ENCODE results near the gene OR7C1. TPM values are rescaled to one million over a fixed set of nuclear protein-coding genes. Genes with fewer than 3 reads are reported as not detected.

Gene OR7C1
- total RNA-seq, 1 experiment from 2014 or later, result not detected

DNA sequence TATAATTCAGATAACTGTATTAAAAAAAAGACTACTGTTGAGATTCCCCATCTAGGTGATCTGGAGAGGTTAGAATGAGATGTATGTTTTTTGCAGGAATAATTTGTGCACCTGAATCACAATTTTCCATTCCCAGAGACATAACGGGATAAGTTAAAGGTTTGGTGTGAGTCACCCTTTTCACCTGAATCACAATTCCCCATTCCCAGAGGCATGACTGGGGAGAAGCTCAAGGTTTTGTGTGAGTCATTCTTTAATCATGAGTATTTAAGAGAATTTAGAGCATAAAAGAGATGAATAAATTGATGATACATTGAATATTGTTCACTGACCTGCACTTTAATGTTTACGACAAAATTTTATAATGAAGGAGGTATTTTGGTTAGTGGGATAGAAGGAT is 9.0 kb downstream of the OR7C1 start:
- H3K4me3 Mint-ChIP-seq, result no peak overlapping the region
- H3K27ac Mint-ChIP-seq, result no peak overlapping the region
- no peaks in the 10 kb centered on the region for H3K4me1 Mint-ChIP-seq
- ChIA-PET POLR2A (no interaction called here), CTCF (no interaction called here)
- ATAC-seq, result no peak
- 0 out of 2 replicates have a peak, but pooled peaks cover 2% of the 10 kb centered on the region for H3K36me3 Mint-ChIP-seq
- peaks cover 15% of the 10 kb centered on the region for H3K27me3 Mint-ChIP-seq (ENCODE audit: low read depth)
- DNase-seq (ENCODE audit: low spot score), result no peak
- TF ChIP-seq MXD4 (CRISPR knock-in tag; IDR thresholded peaks at IDR 0.05; ENCODE audit: borderline replicate concordance) (no peak), MLX (CRISPR knock-in tag; IDR thresholded peaks at IDR 0.05) (no peak), ZNF671 (CRISPR knock-in tag; IDR thresholded peaks at IDR 0.05) (no peak), ATF3 (CRISPR knock-in tag; conservative IDR thresholded peaks at IDR 0.05) (no peak), ZNF219 (CRISPR knock-in tag; IDR thresholded peaks at IDR 0.05; ENCODE audit: borderline replicate concordance) (no peak), ZNF138 (CRISPR knock-in tag; conservative IDR thresholded peaks at IDR 0.05) (no peak), E2F5 (CRISPR knock-in tag; IDR thresholded peaks at IDR 0.05) (no peak), NR3C1 (CRISPR knock-in tag; conservative IDR thresholded peaks at IDR 0.05; ENCODE audit: low read depth) (no peak), TP53 (CRISPR knock-in tag; IDR thresholded peaks at IDR 0.05) (no peak), ZNF121 (CRISPR knock-in tag; IDR thresholded peaks at IDR 0.05) (no peak), ATF1 (CRISPR knock-in tag; IDR thresholded peaks at IDR 0.05) (no peak), ZNF425 (CRISPR knock-in tag; conservative IDR thresholded peaks at IDR 0.05) (no peak), ZNF396 (CRISPR knock-in tag; IDR thresholded peaks at IDR 0.05; ENCODE audit: borderline replicate concordance) (no peak), ZNF317 (CRISPR knock-in tag; IDR thresholded peaks at IDR 0.05; ENCODE audit: borderline replicate concordance, low read depth) (no peak), SP1 (CRISPR knock-in tag; conservative IDR thresholded peaks at IDR 0.05) (no peak)
- TF ChIP-seq, protein P1, sequence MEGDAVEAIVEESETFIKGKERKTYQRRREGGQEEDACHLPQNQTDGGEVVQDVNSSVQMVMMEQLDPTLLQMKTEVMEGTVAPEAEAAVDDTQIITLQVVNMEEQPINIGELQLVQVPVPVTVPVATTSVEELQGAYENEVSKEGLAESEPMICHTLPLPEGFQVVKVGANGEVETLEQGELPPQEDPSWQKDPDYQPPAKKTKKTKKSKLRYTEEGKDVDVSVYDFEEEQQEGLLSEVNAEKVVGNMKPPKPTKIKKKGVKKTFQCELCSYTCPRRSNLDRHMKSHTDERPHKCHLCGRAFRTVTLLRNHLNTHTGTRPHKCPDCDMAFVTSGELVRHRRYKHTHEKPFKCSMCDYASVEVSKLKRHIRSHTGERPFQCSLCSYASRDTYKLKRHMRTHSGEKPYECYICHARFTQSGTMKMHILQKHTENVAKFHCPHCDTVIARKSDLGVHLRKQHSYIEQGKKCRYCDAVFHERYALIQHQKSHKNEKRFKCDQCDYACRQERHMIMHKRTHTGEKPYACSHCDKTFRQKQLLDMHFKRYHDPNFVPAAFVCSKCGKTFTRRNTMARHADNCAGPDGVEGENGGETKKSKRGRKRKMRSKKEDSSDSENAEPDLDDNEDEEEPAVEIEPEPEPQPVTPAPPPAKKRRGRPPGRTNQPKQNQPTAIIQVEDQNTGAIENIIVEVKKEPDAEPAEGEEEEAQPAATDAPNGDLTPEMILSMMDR (IDR thresholded peaks at IDR 0.05), result no peak
- TF ChIP-seq, protein P2, sequence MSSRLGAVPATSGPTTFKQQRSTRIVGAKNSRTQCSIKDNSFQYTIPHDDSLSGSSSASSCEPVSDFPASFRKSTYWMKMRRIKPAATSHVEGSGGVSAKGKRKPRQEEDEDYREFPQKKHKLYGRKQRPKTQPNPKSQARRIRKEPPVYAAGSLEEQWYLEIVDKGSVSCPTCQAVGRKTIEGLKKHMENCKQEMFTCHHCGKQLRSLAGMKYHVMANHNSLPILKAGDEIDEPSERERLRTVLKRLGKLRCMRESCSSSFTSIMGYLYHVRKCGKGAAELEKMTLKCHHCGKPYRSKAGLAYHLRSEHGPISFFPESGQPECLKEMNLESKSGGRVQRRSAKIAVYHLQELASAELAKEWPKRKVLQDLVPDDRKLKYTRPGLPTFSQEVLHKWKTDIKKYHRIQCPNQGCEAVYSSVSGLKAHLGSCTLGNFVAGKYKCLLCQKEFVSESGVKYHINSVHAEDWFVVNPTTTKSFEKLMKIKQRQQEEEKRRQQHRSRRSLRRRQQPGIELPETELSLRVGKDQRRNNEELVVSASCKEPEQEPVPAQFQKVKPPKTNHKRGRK (CRISPR knock-in tag; IDR thresholded peaks at IDR 0.05; ENCODE audit: borderline replicate concordance), result no peak
- TF ChIP-seq, protein P3, sequence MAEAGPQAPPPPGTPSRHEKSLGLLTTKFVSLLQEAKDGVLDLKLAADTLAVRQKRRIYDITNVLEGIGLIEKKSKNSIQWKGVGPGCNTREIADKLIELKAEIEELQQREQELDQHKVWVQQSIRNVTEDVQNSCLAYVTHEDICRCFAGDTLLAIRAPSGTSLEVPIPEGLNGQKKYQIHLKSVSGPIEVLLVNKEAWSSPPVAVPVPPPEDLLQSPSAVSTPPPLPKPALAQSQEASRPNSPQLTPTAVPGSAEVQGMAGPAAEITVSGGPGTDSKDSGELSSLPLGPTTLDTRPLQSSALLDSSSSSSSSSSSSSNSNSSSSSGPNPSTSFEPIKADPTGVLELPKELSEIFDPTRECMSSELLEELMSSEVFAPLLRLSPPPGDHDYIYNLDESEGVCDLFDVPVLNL (CRISPR knock-in tag; IDR thresholded peaks at IDR 0.05; ENCODE audit: borderline replicate concordance, low read depth), result no peak
- H3K9me3 Mint-ChIP-seq, result peaks cover 47% of the 10 kb centered on the region

Data from WTC11 (cell line).